Measurements from ENCODE around the gene DENND2D. TPM values are rescaled to one million over a fixed set of nuclear protein-coding genes. Genes with fewer than 3 reads are reported as not detected.

DENND2D gene
- total and polyA plus RNA-seq, 2 experiments from 2014 or later: 2.5 to 3.0 TPM

- no peak overlapping the region for H2AFZ ChIP-seq
- no peaks in the 10 kb centered on the region; the same call in 1 of the 2 replicates for H3K36me3 ChIP-seq (ENCODE audit: insufficient read depth)
- Mint-ChIP-seq H3K4me3 (no peak overlapping the region), H3K27me3 (ENCODE audit: insufficient read depth, low read depth, poor library complexity) (peaks cover 6% of the 10 kb centered on the region), H3K4me1 (peaks cover 12% of the 10 kb centered on the region), H3K36me3 (ENCODE audit: low read depth) (peaks cover 6% of the 10 kb centered on the region; the same call in 2 of the 3 replicates), H3K9me3 (no peaks in the 10 kb centered on the region), H3K27ac (peak overlapping the region; percentile 30; the same call in 1 of the 2 replicates)
- no peaks in the 10 kb centered on the region; the same call in 1 of the 2 replicates for H3K9me2 ChIP-seq (ENCODE audit: insufficient read depth)
- H3K79me2 ChIP-seq (replicated peaks; ENCODE audit: insufficient read depth): no peaks in the 10 kb centered on the region
- no peak overlapping the region for H3K4me3 ChIP-seq
- no peaks in the 10 kb centered on the region for H3K4me1 ChIP-seq (ENCODE audit: insufficient read depth)
- H3K27ac ChIP-seq (ENCODE audit: low read depth): no peak overlapping the region
- no peaks in the 10 kb centered on the region for H3K27me3 ChIP-seq (ENCODE audit: insufficient read depth)
- TF ChIP-seq POLR2AphosphoS5 (IDR thresholded peaks at IDR 0.05; ENCODE audit: low read depth): no peak
- TF ChIP-seq ZNF462 (CRISPR knock-in tag; IDR thresholded peaks at IDR 0.05): no peak
- no peak for TF ChIP-seq EZH2 (IDR thresholded peaks at IDR 0.05; ENCODE audit: low read depth, unreplicated experiment)
- TF ChIP-seq ZNF114 (CRISPR knock-in tag; IDR thresholded peaks at IDR 0.05): no peak
- no peak for TF ChIP-seq EZH2phosphoT487 (IDR thresholded peaks at IDR 0.05; ENCODE audit: unreplicated experiment)
- TF ChIP-seq ZNF331 (CRISPR knock-in tag; IDR thresholded peaks at IDR 0.05; ENCODE audit: low read depth): no peak
- ATAC-seq (no peak), DNase-seq (ENCODE audit: low spot score) (no peak)
- no peaks in the 10 kb centered on the region for H3F3A ChIP-seq (replicated peaks; ENCODE audit: low read depth)
- no peaks in the 10 kb centered on the region for H4K20me1 ChIP-seq (replicated peaks; ENCODE audit: insufficient read depth)
- no peak overlapping the region for H3K4me2 ChIP-seq
Measured at GRCh38 chr1:111192658-111193519, 7.6 kb downstream of the DENND2D start.
